K562 (cell line): Measurements from ENCODE around the gene RAP1GDS1. TPM values are rescaled to one million over a fixed set of nuclear protein-coding genes. Genes with fewer than 3 reads are reported as not detected.

ENCODE experiments used
- ATAC-seq: fragments of 200-7000 bp; cut with Tn5 transposase; 3 replicates; pipeline ENCODE4 v1.9.1; 2020; ENCODE audit warnings: moderate library complexity
- BruUV-seq: library from RNA; stranded (reverse); fragments of 400-500 nt; replicated peaks from 2 replicates; lab custom pipeline; 2021; lab: Mats Ljungman, UMichigan
- CTCF ChIA-PET: fragments of 300-600 bp; formaldehyde crosslinking; extraction: SDS; loops from one replicate; lab custom pipeline; 2021; ENCODE audit warnings: low intra/inter-chr PET ratio; lab: Yijun Ruan, JAX
- POLR2A ChIA-PET: fragments of 300-600, 350-650 bp; sonication (Branson Sonifier 250); formaldehyde crosslinking; extraction: SDS; loops from one replicate; lab custom pipeline; 2021; ENCODE audit warnings: antibody characterized with exemption, inconsistent platforms; lab: Yijun Ruan, JAX
- DNase-seq, 4 experiments: peaks; one replicate each; pipeline versions ENCODE4 v3.0.0 to v3.0.0-alpha.2; 2011 to 2018; ENCODE audit warnings: low spot score in 3 of 4, mixed read lengths in 3 of 4; ENCODE audit errors: extremely low read depth in 1 of 4
- FAIRE-seq: peaks from 2 replicates; lab custom pipeline; 2011; peaks lifted over from hg19 to GRCh38; lab: Jason Lieb, UNC
- H2AFZ ChIP-seq: 2 replicates; pipeline ENCODE4 v1.6.0; 2011; ENCODE audit warnings: low read depth, low read length, control low read depth, inconsistent platforms
- H3K27ac ChIP-seq: fragments of 200-600 bp; 3 replicates; pipeline ENCODE4 v1.8.0; 2011; ENCODE audit warnings: low read depth, mild to moderate bottlenecking, control low read depth, inconsistent platforms, low read length, moderate library complexity, mixed read lengths; ENCODE audit errors: extremely low read depth
- H3K27me3 ChIP-seq, 2 experiments: fragments of 300-600 bp in 1 of 2; 2 replicates in 1 of 2; 3 replicates in 1 of 2; pipeline versions ENCODE4 v1.6.0 to v1.8.0; 2011; ENCODE audit warnings: inconsistent platforms in 2 of 2, low read length in 2 of 2, mild to moderate bottlenecking in 1 of 2, mixed read lengths in 1 of 2, moderate library complexity in 1 of 2; ENCODE audit not compliant: control insufficient read depth in 2 of 2, insufficient read depth in 2 of 2
- H3K36me3 ChIP-seq: fragments of 300-600 bp; 3 replicates; pipeline ENCODE4 v1.8.0; 2011; ENCODE audit warnings: mild to moderate bottlenecking, low read length, inconsistent platforms; ENCODE audit not compliant: control insufficient read depth, insufficient read depth
- H3K4me1 ChIP-seq, 2 experiments: fragments of 200-600 bp in 1 of 2; replicated peaks in 1 of 2; 2 replicates in 1 of 2; 3 replicates in 1 of 2; pipeline versions ENCODE4 v1.5.1 to v1.8.0; 2011; ENCODE audit warnings: inconsistent platforms in 2 of 2, low read length in 2 of 2, mild to moderate bottlenecking in 1 of 2, mixed read lengths in 1 of 2, moderate library complexity in 1 of 2; ENCODE audit not compliant: control insufficient read depth in 2 of 2, insufficient read depth in 2 of 2
- H3K4me2 ChIP-seq: 2 replicates; pipeline ENCODE4 v1.6.1; 2011; ENCODE audit warnings: low read length, control low read depth, inconsistent platforms, mixed read lengths; ENCODE audit not compliant: insufficient read depth
- H3K4me3 ChIP-seq: fragments of 200-600 bp; sonication (generic), shearing (Covaris generic); 2 replicates; pipeline ENCODE4 v1.5.1; 2016; ENCODE audit warnings: control low read depth, inconsistent platforms
- H3K79me2 ChIP-seq: fragments of 200-600 bp; 3 replicates; pipeline ENCODE4 v1.8.0; 2011; ENCODE audit warnings: low read length, inconsistent platforms; ENCODE audit not compliant: control insufficient read depth, insufficient read depth
- H3K9ac ChIP-seq, 2 experiments: 2 replicates each; pipeline versions ENCODE4 v1.6.0 to v1.6.1; 2011; ENCODE audit warnings: low read depth in 2 of 2, low read length in 2 of 2, control low read depth in 1 of 2, inconsistent platforms in 1 of 2, mild to moderate bottlenecking in 1 of 2, mixed read lengths in 1 of 2; ENCODE audit not compliant: insufficient read depth in 1 of 2
- H3K9me1 ChIP-seq: one replicate; pipeline ENCODE4 v1.6.0; 2011; ENCODE audit warnings: inconsistent platforms, mild to moderate bottlenecking, low read length, moderate library complexity; ENCODE audit not compliant: control insufficient read depth, insufficient read depth
- H3K9me3 ChIP-seq: replicated peaks from 2 replicates; pipeline ENCODE4 v1.5.1; 2011; ENCODE audit warnings: low read depth, low read length, inconsistent platforms; ENCODE audit not compliant: control insufficient read depth, insufficient read depth
- H4K20me1 ChIP-seq: replicated peaks from 2 replicates; pipeline ENCODE4 v1.6.1; 2011; ENCODE audit warnings: low read length, inconsistent platforms, mixed read lengths; ENCODE audit not compliant: control insufficient read depth, insufficient read depth
- MTA1 ChIP-seq: fragments of 450-650 bp; IDR thresholded peaks from 2 replicates; pipeline ENCODE4 v1.6.1; 2017; ENCODE audit warnings: borderline replicate concordance
- OTX1 ChIP-seq: fragments of 450-650 bp; formaldehyde crosslinking; IDR thresholded peaks from 2 replicates; pipeline ENCODE4 v1.4.0; 2022; ENCODE audit warnings: mild to moderate bottlenecking
- SAFB2 ChIP-seq: fragments of 200-400 bp; formaldehyde crosslinking; IDR thresholded peaks from 2 replicates; pipeline ENCODE4 v1.6.1; 2018; ENCODE audit warnings: borderline replicate concordance, low read length, low read depth, moderate library complexity; ENCODE audit not compliant: severe bottlenecking
- TAF9B ChIP-seq: fragments of 450-650 bp; IDR thresholded peaks from 2 replicates; pipeline ENCODE4 v1.6.1; 2018; ENCODE audit warnings: mild to moderate bottlenecking; ENCODE audit not compliant: partially characterized antibody
- TCF7L2 ChIP-seq: fragments of 150-350 bp; IDR thresholded peaks from 2 replicates; pipeline ENCODE4 v1.6.1; 2016; ENCODE audit warnings: low read depth, mild to moderate bottlenecking, low read length, moderate library complexity
- YBX1 ChIP-seq: fragments of 450-650 bp; IDR thresholded peaks from 2 replicates; pipeline ENCODE4 v1.7.1; 2016; ENCODE audit warnings: mild to moderate bottlenecking
- ZNF316 ChIP-seq: fragments of 450-650 bp; IDR thresholded peaks from 2 replicates; pipeline ENCODE4 v1.6.1; 2016
- ZNF407 ChIP-seq: fragments of 450-650 bp; IDR thresholded peaks from 2 replicates; pipeline ENCODE4 v1.6.1; 2016; ENCODE audit warnings: low read depth
- WGBS: fragments of 100-300 bp; shearing (Covaris generic); methylation state at CpG from one replicate; pipeline ENCODE4 v1.1.6; 2016; ENCODE audit warnings: low coverage, mixed read lengths; ENCODE audit not compliant: insufficient coverage; ENCODE audit errors: missing lambda C conversion rate; 5-methylcytosine and 5-hydroxymethylcytosine counted together
- in situ Hi-C: fragments of 300-500 bp; cut with MboI; formaldehyde crosslinking; loops from 4 replicates; pipeline ENCODE4 v1.15.0; 2018; ENCODE audit warnings: inconsistent platforms, mixed read lengths
- intact Hi-C: fragments of 100-400 bp; cut with micrococcal nuclease; formaldehyde crosslinking; loops from 2 replicates; pipeline ENCODE4 v1.14.2; 2022
- polyA plus RNA-seq, 8 experiments: library from polyadenylated mRNA; depleted of rRNA in 4 of 8; stranded (reverse) in 5 of 8; unstranded in 3 of 8; fragments of >200 nt; fragmentation: Nextera tagmentation in 2 of 8; fragmentation: Illumina TruSeq in 1 of 8; extraction: Ambion mirVana in 2 of 8; extraction: Trizol in 1 of 8; gene quantifications; 2 replicates each; pipeline versions ENCODE4 v1.2.1 to v1.2.3, GENCODE V29; 2011 to 2014; ENCODE audit warnings: inconsistent platforms in 1 of 8, missing spikeins in 1 of 8
- total RNA-seq, 7 experiments: library from RNA; depleted of rRNA in 6 of 7; stranded (reverse); fragments of >200 nt in 6 of 7; fragmentation: Illumina TruSeq in 2 of 7; extraction: Trizol in 2 of 7; gene quantifications; 2 replicates each; pipeline versions ENCODE4 v1.2.1 to v1.2.3, GENCODE V29; 2011 to 2021; ENCODE audit warnings: low replicate concordance in 1 of 7

The RAP1GDS1 gene
- total and polyA plus RNA-seq, 9 of the 15 experiments (the other 6 are each of a cell fraction or from before 2014, with no cell fraction given), result 27.2 to 55.6 (median 31.5) TPM

GRCh38 chr4:98484031-98484430, 222.8 kb downstream of the RAP1GDS1 start:
- ChIA-PET POLR2A (no interaction called here), CTCF (no interaction called here)
- intact Hi-C loops (no loop called here), in situ Hi-C loops (no loop called here)
- DNase-seq, result no peak
- Histone ChIP-seq H3K79me2 (no peaks in the 10 kb centered on the region), H4K20me1 (no peaks in the 10 kb centered on the region), H3K9me1 (no peaks in the 10 kb centered on the region), H2AFZ (no peak overlapping the region), H3K4me2 (no peak overlapping the region), H3K4me1 (no peaks in the 10 kb centered on the region; a peak in 1 of 5 replicates), H3K27me3 (peaks cover 2 to 19% of the 10 kb centered on the region in 2 experiments; a peak in 3 of 5 replicates), H3K9ac (no peak overlapping the region), H3K4me3 (no peak overlapping the region), H3K9me3 (no peaks in the 10 kb centered on the region), H3K36me3 (no peaks in the 10 kb centered on the region), H3K27ac (no peak overlapping the region)
- no peak for FAIRE-seq
- no TSS peak for BruUV-seq
- WGBS, result 0% methylated on average over 3 of the region's 3 CpGs
- ATAC-seq, result no peak
- TF ChIP-seq MTA1, result no peak
- TF ChIP-seq SAFB2, result no peak

GRCh38 chr4:98485816-98486345, 224.7 kb downstream of the RAP1GDS1 start:
- Histone ChIP-seq H3K4me3 (no peak overlapping the region), H3K4me2 (no peak overlapping the region), H3K27me3 (peaks cover 0 to 18% of the 10 kb centered on the region in 2 experiments; a peak in 3 of 5 replicates), H3K9me3 (no peaks in the 10 kb centered on the region), H2AFZ (no peak overlapping the region), H3K4me1 (no peaks in the 10 kb centered on the region; a peak in 1 of 5 replicates), H3K9me1 (no peaks in the 10 kb centered on the region), H3K9ac (no peak overlapping the region), H4K20me1 (no peaks in the 10 kb centered on the region), H3K36me3 (no peaks in the 10 kb centered on the region), H3K27ac (no peak overlapping the region), H3K79me2 (no peaks in the 10 kb centered on the region)
- intact Hi-C loops (no loop called here), in situ Hi-C loops (no loop called here)
- no TSS peak for BruUV-seq
- DNase-seq, result no peak
- 20% methylated on average over 7 of the region's 7 CpGs for WGBS
- CTCF ChIA-PET, result no interaction called here
- no peak for ATAC-seq
- POLR2A ChIA-PET, result interaction anchor here (0.5 kb wide), 1 partner anchor 9 kb away, joined by 3 read pairs; no protein-coding TSS in a partner anchor
- no peak for FAIRE-seq
- no peak for TF ChIP-seq YBX1
- TF ChIP-seq TCF7L2, result no peak
- no peak for TF ChIP-seq OTX1 (CRISPR knock-in tag)
- TF ChIP-seq ZNF407, result no peak
- TF ChIP-seq ZNF316, result no peak
- TF ChIP-seq TAF9B, result no peak
